GM23338 (cell line): Measurements from ENCODE around the gene PCSK4. TPM values are rescaled to one million over a fixed set of nuclear protein-coding genes. Genes with fewer than 3 reads are reported as not detected.
A peak's percentile ranks its signal among the peaks of the same experiment; 100 is the strongest.

ENCODE experiments used
- ATAC-seq: fragments of 200-7000 bp; cut with Tn5 transposase; 3 replicates; pipeline ENCODE4 v1.9.1; 2020
- DNase-seq: peaks from one replicate; pipeline ENCODE4 v3.0.0-alpha.2; 2015; ENCODE audit warnings: low spot score
- H2AFZ ChIP-seq: fragments of 200-600 bp; sonication (generic); 2 replicates; pipeline ENCODE4 v1.8.0; 2016; ENCODE audit warnings: antibody characterized with exemption, mild to moderate bottlenecking, moderate library complexity
- H3F3A ChIP-seq: fragments of 200-600 bp; sonication (generic); replicated peaks from 2 replicates; pipeline ENCODE4 v1.8.0; 2017; ENCODE audit warnings: antibody characterized with exemption, mixed run types, low read depth
- H3K27ac ChIP-seq: fragments of 200-600 bp; sonication (generic); 2 replicates; pipeline ENCODE4 v1.6.1; 2016; ENCODE audit warnings: low read depth
- H3K27me3 ChIP-seq: fragments of 200-600 bp; sonication (generic); 2 replicates; pipeline ENCODE4 v1.8.0; 2016; ENCODE audit warnings: mild to moderate bottlenecking, mixed run types, moderate library complexity; ENCODE audit not compliant: insufficient read depth
- H3K36me3 ChIP-seq: fragments of 200-600 bp; sonication (generic); 2 replicates; pipeline ENCODE4 v1.8.0; 2016; ENCODE audit warnings: mild to moderate bottlenecking; ENCODE audit not compliant: insufficient read depth
- H3K4me1 ChIP-seq: fragments of 200-600 bp; sonication (generic); 2 replicates; pipeline ENCODE4 v1.8.0; 2016; ENCODE audit warnings: mild to moderate bottlenecking, moderate library complexity; ENCODE audit not compliant: insufficient read depth
- H3K4me2 ChIP-seq: fragments of 200-600 bp; sonication (generic); 2 replicates; pipeline ENCODE4 v1.7.1; 2017; ENCODE audit warnings: mixed run types
- H3K4me3 ChIP-seq: fragments of 200-600 bp; sonication (generic); 2 replicates; pipeline ENCODE4 v1.6.1; 2016; ENCODE audit warnings: mixed run types
- H3K79me2 ChIP-seq: fragments of 200-600 bp; sonication (generic); replicated peaks from 2 replicates; pipeline ENCODE4 v1.8.0; 2017; ENCODE audit warnings: mild to moderate bottlenecking; ENCODE audit not compliant: insufficient read depth
- H3K9me2 ChIP-seq: fragments of 200-600 bp; sonication (generic); 2 replicates; pipeline ENCODE4 v1.8.0; 2017; ENCODE audit not compliant: insufficient read depth
- H4K20me1 ChIP-seq: fragments of 200-600 bp; sonication (generic); replicated peaks from 2 replicates; pipeline ENCODE4 v1.8.0; 2017; ENCODE audit warnings: mild to moderate bottlenecking; ENCODE audit not compliant: insufficient read depth
- H3K27ac Mint-ChIP-seq: 2 replicates; pipeline ENCODE4 v1.8.0; 2020; ENCODE audit warnings: inconsistent platforms, mild to moderate bottlenecking, moderate library complexity, mixed read lengths
- H3K27me3 Mint-ChIP-seq: 3 replicates; pipeline ENCODE4 v1.8.0; 2022; ENCODE audit warnings: low read depth, mild to moderate bottlenecking, moderate library complexity, mixed read lengths, inconsistent platforms; ENCODE audit not compliant: insufficient read depth, poor library complexity
- H3K36me3 Mint-ChIP-seq: 3 replicates; pipeline ENCODE4 v1.8.0; 2021; ENCODE audit warnings: low read depth, mild to moderate bottlenecking, inconsistent platforms, moderate library complexity, mixed read lengths
- H3K4me1 Mint-ChIP-seq: 3 replicates; pipeline ENCODE4 v1.8.0; 2020; ENCODE audit warnings: mild to moderate bottlenecking, inconsistent platforms, mixed read lengths
- H3K4me3 Mint-ChIP-seq: 3 replicates; pipeline ENCODE4 v1.8.0; 2021; ENCODE audit warnings: moderate library complexity, mild to moderate bottlenecking, inconsistent platforms, mixed read lengths
- H3K9me3 Mint-ChIP-seq: 3 replicates; pipeline ENCODE4 v1.8.0; 2020; ENCODE audit warnings: moderate library complexity, mild to moderate bottlenecking, inconsistent platforms, mixed read lengths
- CREB1 ChIP-seq: fragments of 250-450 bp; sonication (Bioruptor Pico); IDR thresholded peaks from 2 replicates; pipeline ENCODE4 v1.5.0; 2020; ENCODE audit warnings: low read depth, mild to moderate bottlenecking, moderate library complexity
- CTCF ChIP-seq, 2 experiments: fragments of 200-600 bp in 1 of 2; sonication (generic) in 1 of 2; conservative IDR thresholded peaks; 2 replicates each; pipeline versions ENCODE4 v1.5.1 to v1.6.1; 2016 to 2017; ENCODE audit warnings: antibody characterized with exemption in 2 of 2, low read depth in 2 of 2, mild to moderate bottlenecking in 2 of 2, moderate library complexity in 1 of 2
- EZH2 ChIP-seq: fragments of 200-600 bp; sonication (generic); IDR thresholded peaks from one replicate; pipeline ENCODE4 v1.8.0; 2017; ENCODE audit warnings: antibody characterized with exemption, mild to moderate bottlenecking, low read depth; ENCODE audit not compliant: unreplicated experiment
- EZH2phosphoT487 ChIP-seq: fragments of 200-600 bp; sonication (generic); IDR thresholded peaks from one replicate; pipeline ENCODE4 v1.8.1; 2018; ENCODE audit warnings: antibody characterized with exemption; ENCODE audit not compliant: unreplicated experiment
- JUNB ChIP-seq: IDR thresholded peaks from one replicate; pipeline ENCODE4 v1.6.1; 2016; ENCODE audit warnings: antibody characterized with exemption; ENCODE audit not compliant: unreplicated experiment
- NANOG ChIP-seq: IDR thresholded peaks from 2 replicates; pipeline ENCODE4 v1.6.1; 2016; ENCODE audit warnings: antibody characterized with exemption, borderline replicate concordance
- POLR2AphosphoS5 ChIP-seq: IDR thresholded peaks from 2 replicates; pipeline ENCODE4 v1.6.1; 2016; ENCODE audit warnings: antibody characterized with exemption, low read depth
- ZNF114 ChIP-seq: fragments of 250-450 bp; sonication (Bioruptor Pico); IDR thresholded peaks from 2 replicates; pipeline ENCODE4 v1.5.0; 2020; ENCODE audit warnings: mild to moderate bottlenecking, moderate library complexity
- ZNF331 ChIP-seq: fragments of 250-450 bp; sonication (Bioruptor Pico); IDR thresholded peaks from 2 replicates; pipeline ENCODE4 v1.5.0; 2020; ENCODE audit warnings: low read depth, mild to moderate bottlenecking, moderate library complexity
- polyA plus RNA-seq: library from polyadenylated mRNA; unstranded; fragments of >200 nt; fragmentation: Nextera tagmentation; extraction: Ambion mirVana; gene quantifications from 2 replicates; pipeline ENCODE4 v1.2.1, GENCODE V29; 2016
- total RNA-seq: library from RNA; depleted of rRNA; stranded (reverse); fragments of >200 nt; shearing (Covaris generic); gene quantifications from 2 replicates; pipeline ENCODE4 v1.2.3, GENCODE V29; 2014

The PCSK4 gene
- total and polyA plus RNA-seq, 2 experiments from 2014 or later = 3.8 to 15.1 TPM

GRCh38 chr19:1507763-1508506 is 17.8 kb upstream of the PCSK4 start:
- Mint-ChIP-seq H3K27ac (peak overlapping the region; percentile 97), H3K9me3 (peaks cover 11% of the 10 kb centered on the region; the same call in 2 of the 3 replicates), H3K4me3 (peak overlapping the region; percentile 95), H3K27me3 (peaks cover 36% of the 10 kb centered on the region), H3K4me1 (peaks cover 2% of the 10 kb centered on the region), H3K36me3 (no peaks in the 10 kb centered on the region)
- peak overlapping the region; percentile 90 for H3K4me3 ChIP-seq
- peaks cover 15% of the 10 kb centered on the region for H3K27me3 ChIP-seq
- H3K4me1 ChIP-seq = 0 out of 2 replicates have a peak, but pooled peaks cover 2% of the 10 kb centered on the region
- no peaks in the 10 kb centered on the region for H4K20me1 ChIP-seq
- H3F3A ChIP-seq = peaks cover 12% of the 10 kb centered on the region; the same call in 1 of the 2 replicates
- peak; percentile 77 for ATAC-seq
- H3K9me2 ChIP-seq = no peaks in the 10 kb centered on the region
- TF ChIP-seq ZNF331 (no peak), CREB1 (CRISPR knock-in tag) (peak; percentile 87), NANOG (no peak), POLR2AphosphoS5 (peak; percentile 66)
- no peaks in the 10 kb centered on the region for H3K79me2 ChIP-seq
- H3K27ac ChIP-seq = 0 out of 2 replicates have a peak overlapping the region, but pooled peaks have one; percentile 77
- DNase-seq = peak; percentile 98
- H3K4me2 ChIP-seq = peak overlapping the region; percentile 87
- peak overlapping the region; percentile 87 for H2AFZ ChIP-seq
- no peaks in the 10 kb centered on the region for H3K36me3 ChIP-seq

GRCh38 chr19:1507192-1507660 is 17.1 kb upstream of the PCSK4 start:
- ATAC-seq (no peak), DNase-seq (no peak)
- Histone ChIP-seq H3K36me3 (no peaks in the 10 kb centered on the region), H3K4me2 (peak overlapping the region; percentile 77), H3K4me1 (0 out of 2 replicates have a peak, but pooled peaks cover 5% of the 10 kb centered on the region), H3K79me2 (no peaks in the 10 kb centered on the region), H3K27ac (no peak overlapping the region), H3K27me3 (peaks cover 19% of the 10 kb centered on the region), H3F3A (peaks cover 8% of the 10 kb centered on the region; the same call in 1 of the 2 replicates), H3K4me3 (peak overlapping the region; percentile 90), H2AFZ (peak overlapping the region; percentile 76; the same call in 1 of the 2 replicates), H4K20me1 (no peaks in the 10 kb centered on the region), H3K9me2 (no peaks in the 10 kb centered on the region)
- Mint-ChIP-seq H3K4me3 (peak overlapping the region; percentile 95; the same call in 1 of the 3 replicates), H3K36me3 (no peaks in the 10 kb centered on the region), H3K9me3 (peaks cover 11% of the 10 kb centered on the region; the same call in 2 of the 3 replicates), H3K27me3 (peaks cover 35% of the 10 kb centered on the region), H3K27ac (no peak overlapping the region), H3K4me1 (peaks cover 2% of the 10 kb centered on the region)
- TF ChIP-seq NANOG (no peak), POLR2AphosphoS5 (no peak), EZH2 (no peak)

GRCh38 chr19:1505991-1506881 is 16.1 kb upstream of the PCSK4 start:
- no peaks in the 10 kb centered on the region for H3K36me3 Mint-ChIP-seq
- peaks cover 2% of the 10 kb centered on the region for H3K4me1 Mint-ChIP-seq
- peaks cover 18% of the 10 kb centered on the region for H3K27me3 ChIP-seq
- TF ChIP-seq ZNF114 (no peak), EZH2 (no peak), EZH2phosphoT487 (no peak), CTCF (conservative IDR thresholded peaks at IDR 0.05; ENCODE audit: low read depth in 2 of 2) (no peak), JUNB (no peak)

More at GRCh38 chr19:1505991-1506881, 16.1 kb upstream of the PCSK4 start:
- no peak for ATAC-seq
- Histone ChIP-seq H3K27ac (no peak overlapping the region), H3F3A (peaks cover 9% of the 10 kb centered on the region; the same call in 1 of the 2 replicates), H3K4me3 (no peak overlapping the region), H3K79me2 (no peaks in the 10 kb centered on the region), H3K4me2 (no peak overlapping the region), H3K4me1 (0 out of 2 replicates have a peak, but pooled peaks cover 5% of the 10 kb centered on the region), H2AFZ (no peak overlapping the region), H4K20me1 (no peaks in the 10 kb centered on the region), H3K36me3 (no peaks in the 10 kb centered on the region), H3K9me2 (no peaks in the 10 kb centered on the region)
- H3K27me3 Mint-ChIP-seq = peaks cover 36% of the 10 kb centered on the region
- DNase-seq = no peak
- peaks cover 12% of the 10 kb centered on the region; the same call in 2 of the 3 replicates for H3K9me3 Mint-ChIP-seq
- peak overlapping the region; percentile 28; the same call in 1 of the 3 replicates for H3K4me3 Mint-ChIP-seq
- H3K27ac Mint-ChIP-seq = no peak overlapping the region
